ENCODE data around the gene UQCC5.

The UQCC5 gene

GRCh38 chr3:52495777-52496602 lies 40.4 kb upstream of the UQCC5 start:
- DNase-seq (ENCODE audit: low spot score), result no peak
- in situ Hi-C loops (cut with MboI; ENCODE audit: low sequenced_read_pairs, unreplicated experiment), result no loop called here
- TF ChIP-seq, protein P1, sequence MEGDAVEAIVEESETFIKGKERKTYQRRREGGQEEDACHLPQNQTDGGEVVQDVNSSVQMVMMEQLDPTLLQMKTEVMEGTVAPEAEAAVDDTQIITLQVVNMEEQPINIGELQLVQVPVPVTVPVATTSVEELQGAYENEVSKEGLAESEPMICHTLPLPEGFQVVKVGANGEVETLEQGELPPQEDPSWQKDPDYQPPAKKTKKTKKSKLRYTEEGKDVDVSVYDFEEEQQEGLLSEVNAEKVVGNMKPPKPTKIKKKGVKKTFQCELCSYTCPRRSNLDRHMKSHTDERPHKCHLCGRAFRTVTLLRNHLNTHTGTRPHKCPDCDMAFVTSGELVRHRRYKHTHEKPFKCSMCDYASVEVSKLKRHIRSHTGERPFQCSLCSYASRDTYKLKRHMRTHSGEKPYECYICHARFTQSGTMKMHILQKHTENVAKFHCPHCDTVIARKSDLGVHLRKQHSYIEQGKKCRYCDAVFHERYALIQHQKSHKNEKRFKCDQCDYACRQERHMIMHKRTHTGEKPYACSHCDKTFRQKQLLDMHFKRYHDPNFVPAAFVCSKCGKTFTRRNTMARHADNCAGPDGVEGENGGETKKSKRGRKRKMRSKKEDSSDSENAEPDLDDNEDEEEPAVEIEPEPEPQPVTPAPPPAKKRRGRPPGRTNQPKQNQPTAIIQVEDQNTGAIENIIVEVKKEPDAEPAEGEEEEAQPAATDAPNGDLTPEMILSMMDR (IDR thresholded peaks at IDR 0.05; ENCODE audit: borderline replicate concordance, control extremely low read depth, extremely low read depth, insufficient read depth, missing control alignments), result no peak

DNA sequence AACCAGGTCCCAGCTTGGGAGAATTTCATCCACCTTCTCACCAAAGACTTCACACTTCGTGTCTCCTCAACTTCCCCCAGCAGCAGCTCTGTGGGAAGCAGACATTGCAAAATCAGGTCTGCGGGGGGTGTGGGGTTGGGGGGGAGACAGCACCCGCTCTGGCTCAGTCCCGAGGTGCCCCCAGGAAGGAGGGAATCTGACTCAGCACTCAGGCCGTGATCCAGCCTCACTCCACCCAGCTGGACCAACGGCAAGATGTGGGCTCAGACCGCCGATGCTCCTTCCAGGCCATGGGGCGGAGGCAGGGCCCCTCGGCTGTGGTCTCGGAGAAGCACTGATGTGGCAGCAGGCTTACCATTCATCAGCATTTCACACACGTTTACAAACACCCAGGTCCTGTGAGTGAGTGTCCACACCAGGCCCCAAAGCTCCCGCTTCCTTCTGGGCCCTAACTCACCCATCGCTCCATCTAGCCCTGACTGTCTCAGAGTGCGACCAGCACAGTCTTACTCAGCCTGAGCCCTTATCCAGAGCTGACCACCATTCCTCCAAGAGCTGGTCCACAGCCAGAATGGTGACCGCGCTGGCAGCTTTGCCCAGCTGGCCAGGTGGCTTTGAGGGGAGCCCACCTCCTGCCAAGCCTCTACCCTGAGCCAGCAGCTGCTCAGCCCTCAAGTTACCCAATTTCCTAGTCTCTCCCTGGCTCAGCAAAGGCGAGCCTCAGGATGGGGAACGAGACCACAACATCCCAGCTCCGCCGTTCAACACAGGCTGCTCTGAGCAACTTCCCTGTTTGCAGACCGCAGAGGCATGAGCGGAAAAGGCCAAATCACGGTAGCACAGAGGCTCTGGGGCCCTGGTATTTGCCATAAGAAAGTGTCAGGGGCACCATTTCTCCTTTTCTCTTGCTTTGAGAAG lies 38.0 kb upstream of the UQCC5 start:
- TF ChIP-seq, protein P1 (IDR thresholded peaks at IDR 0.05; ENCODE audit: borderline replicate concordance, control extremely low read depth, extremely low read depth, insufficient read depth, missing control alignments), result no peak
- in situ Hi-C loops (cut with MboI; ENCODE audit: low sequenced_read_pairs, unreplicated experiment), result no loop called here

DNA sequence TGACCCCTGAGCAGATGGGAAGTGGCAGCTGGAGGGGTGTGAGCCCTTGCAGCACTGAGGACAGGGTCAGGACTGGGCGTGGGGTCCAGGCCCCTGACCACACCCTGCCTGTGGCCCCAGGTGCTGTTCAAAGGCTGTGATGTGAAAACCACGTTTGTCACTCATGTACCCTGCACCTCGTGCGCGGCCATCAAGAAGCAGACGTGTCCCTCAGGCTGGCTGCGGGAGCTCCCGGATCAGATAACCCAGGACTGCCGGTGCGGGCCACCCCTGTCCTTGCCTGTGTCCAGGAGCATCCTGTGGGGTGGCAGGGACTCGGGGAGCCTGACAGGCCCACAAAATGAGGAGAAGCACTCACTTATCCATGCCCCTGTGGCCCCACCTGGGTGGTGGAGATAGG lies 35.4 kb upstream of the UQCC5 start:
- TF ChIP-seq, protein P1 (IDR thresholded peaks at IDR 0.05; ENCODE audit: borderline replicate concordance, control extremely low read depth, extremely low read depth, insufficient read depth, missing control alignments), result no peak
- no peak for DNase-seq (ENCODE audit: low spot score)
- in situ Hi-C loops (cut with MboI; ENCODE audit: low sequenced_read_pairs, unreplicated experiment), result no loop called here

More for the DNA sequence above, 38.0 kb upstream of the UQCC5 start:
- no peak for DNase-seq (ENCODE audit: low spot score)

- in situ Hi-C loops (cut with MboI; ENCODE audit: low sequenced_read_pairs, unreplicated experiment), result no loop called here
- TF ChIP-seq, protein P1 (IDR thresholded peaks at IDR 0.05; ENCODE audit: borderline replicate concordance, control extremely low read depth, extremely low read depth, insufficient read depth, missing control alignments), result no peak
- no peak for DNase-seq (ENCODE audit: low spot score)
Observed at GRCh38 chr3:52502001-52502400, 34.4 kb upstream of the UQCC5 start.

- in situ Hi-C loops (cut with MboI; ENCODE audit: low sequenced_read_pairs, unreplicated experiment), result no loop called here
Observed at GRCh38 chr3:52502808-52503350, 33.5 kb upstream of the UQCC5 start.

More at GRCh38 chr3:52502808-52503350, 33.5 kb upstream of the UQCC5 start:
- no peak for DNase-seq (ENCODE audit: low spot score)
- TF ChIP-seq, protein P1 (IDR thresholded peaks at IDR 0.05; ENCODE audit: borderline replicate concordance, control extremely low read depth, extremely low read depth, insufficient read depth, missing control alignments), result no peak
